Tibial artery (tissue), 4 donors: ENCODE results near the gene MYBPH.

Experiments used
- DNase-seq, 2 donors: peaks; one replicate each; pipeline ENCODE4 v3.0.0-alpha.2; 2019
- H3K27ac ChIP-seq, 2 donors: fragments of 200-600 bp; sonication (generic) in 1 of 2; 1 replicate in 1 of 2; 2 replicates in 1 of 2; pipeline ENCODE4 v1.5.1; 2018 to 2019; ENCODE audit warnings: mild to moderate bottlenecking in 1 of 2
- H3K27me3 ChIP-seq, 2 donors: fragments of 200-600 bp; sonication (generic) in 1 of 2; one replicate each; pipeline versions ENCODE4 v1.5.1 to v1.6.0; 2016 to 2019
- H3K36me3 ChIP-seq, 3 donors: fragments of 200-600 bp; sonication (generic) in 2 of 3; one replicate each; pipeline ENCODE4 v1.5.1; 2016 to 2019; ENCODE audit warnings: mild to moderate bottlenecking in 2 of 3
- H3K4me1 ChIP-seq, 4 donors: fragments of 200-600 bp; sonication (generic) in 2 of 4; 1 replicate in 3 of 4; 2 replicates in 1 of 4; pipeline ENCODE4 v1.5.1; 2016 to 2019
- H3K4me3 ChIP-seq, 2 donors: fragments of 200-600 bp; sonication (generic) in 1 of 2; 1 replicate in 1 of 2; 2 replicates in 1 of 2; pipeline ENCODE4 v1.5.1; 2018 to 2019; ENCODE audit warnings: mild to moderate bottlenecking in 2 of 2
- H3K9me3 ChIP-seq, 3 donors: fragments of 200-600 bp; sonication (generic) in 1 of 3; one replicate each; pipeline ENCODE4 v1.5.1; 2016 to 2019
- intact Hi-C: fragments of 100-400 bp; cut with DNase I; formaldehyde crosslinking; loops from one replicate; pipeline ENCODE4 v1.15.0; 2023; ENCODE audit warnings: low total_unique reads
- TF ChIP-seq, protein P1 (sequence below), 2 experiments: fragments of 200-600 bp in 1 of 2; fragments of 450-650 bp in 1 of 2; IDR thresholded peaks; one replicate each; pipeline ENCODE4 v1.5.1; 2017 to 2019; ENCODE audit warnings: antibody characterized with exemption in 2 of 2, mild to moderate bottlenecking in 1 of 2, moderate library complexity in 1 of 2

The MYBPH gene

DNA sequence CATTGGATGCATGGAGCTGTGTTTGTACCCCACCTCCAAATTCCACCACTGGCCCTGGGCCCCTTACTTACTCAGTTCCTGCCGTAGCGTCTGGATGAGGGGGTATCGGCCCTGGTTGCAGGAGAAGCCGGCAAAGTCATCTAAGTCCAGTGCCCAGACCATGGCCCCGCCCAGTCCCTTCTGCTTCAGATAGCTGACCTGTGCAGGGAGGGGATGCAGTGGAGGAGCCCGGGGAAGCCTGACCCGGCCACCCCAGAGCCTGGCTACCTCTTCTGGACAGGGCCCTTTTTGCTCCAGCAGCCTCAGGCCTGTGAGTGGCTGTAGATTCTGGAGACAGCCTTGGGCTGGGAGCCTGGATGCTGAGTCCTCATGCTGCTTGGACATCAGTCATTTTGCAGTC lies 42.0 kb upstream of the MYBPH start:
- H3K4me1 ChIP-seq, result no peaks in the 10 kb centered on the region
- H3K27ac ChIP-seq, result no peak overlapping the region
- peaks cover 0 to 19% of the 10 kb centered on the region in 2 donors for H3K27me3 ChIP-seq
- H3K9me3 ChIP-seq, result no peaks in the 10 kb centered on the region
- no peaks in the 10 kb centered on the region for H3K36me3 ChIP-seq
- intact Hi-C loops, result loop anchor here (2.0 to 5.0 kb wide), 2 partner anchors 100 to 177 kb away; no protein-coding TSS in a partner anchor
- H3K4me3 ChIP-seq, result no peak overlapping the region
- no peak for DNase-seq
- TF ChIP-seq, protein P1, sequence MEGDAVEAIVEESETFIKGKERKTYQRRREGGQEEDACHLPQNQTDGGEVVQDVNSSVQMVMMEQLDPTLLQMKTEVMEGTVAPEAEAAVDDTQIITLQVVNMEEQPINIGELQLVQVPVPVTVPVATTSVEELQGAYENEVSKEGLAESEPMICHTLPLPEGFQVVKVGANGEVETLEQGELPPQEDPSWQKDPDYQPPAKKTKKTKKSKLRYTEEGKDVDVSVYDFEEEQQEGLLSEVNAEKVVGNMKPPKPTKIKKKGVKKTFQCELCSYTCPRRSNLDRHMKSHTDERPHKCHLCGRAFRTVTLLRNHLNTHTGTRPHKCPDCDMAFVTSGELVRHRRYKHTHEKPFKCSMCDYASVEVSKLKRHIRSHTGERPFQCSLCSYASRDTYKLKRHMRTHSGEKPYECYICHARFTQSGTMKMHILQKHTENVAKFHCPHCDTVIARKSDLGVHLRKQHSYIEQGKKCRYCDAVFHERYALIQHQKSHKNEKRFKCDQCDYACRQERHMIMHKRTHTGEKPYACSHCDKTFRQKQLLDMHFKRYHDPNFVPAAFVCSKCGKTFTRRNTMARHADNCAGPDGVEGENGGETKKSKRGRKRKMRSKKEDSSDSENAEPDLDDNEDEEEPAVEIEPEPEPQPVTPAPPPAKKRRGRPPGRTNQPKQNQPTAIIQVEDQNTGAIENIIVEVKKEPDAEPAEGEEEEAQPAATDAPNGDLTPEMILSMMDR (IDR thresholded peaks at IDR 0.05), result no peak

DNA sequence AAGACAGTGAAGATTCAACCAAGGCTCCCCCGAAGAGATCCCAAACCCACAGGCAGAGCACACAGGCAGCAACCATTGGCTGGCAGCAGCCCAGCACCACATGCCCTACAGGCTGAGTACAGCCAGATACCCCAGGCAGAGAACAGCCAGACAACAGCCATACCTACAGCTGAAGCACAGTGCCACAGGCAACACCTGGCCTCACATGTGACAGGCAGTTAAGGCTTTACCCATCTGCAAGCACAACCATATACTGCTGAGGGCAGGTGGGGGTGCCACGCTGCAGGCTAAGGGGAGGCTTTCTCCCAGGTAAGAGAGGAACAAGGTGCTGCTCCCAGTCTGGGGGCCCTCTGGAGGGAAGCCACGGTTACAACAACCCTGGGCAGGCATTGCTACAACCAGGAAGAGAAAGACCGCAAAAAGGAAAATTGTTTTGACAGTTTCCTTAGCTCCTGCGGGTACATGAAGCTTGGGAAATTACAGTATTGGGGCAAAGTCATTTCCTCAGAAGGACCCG lies 41.6 kb upstream of the MYBPH start:
- DNase-seq, result no peak
- TF ChIP-seq, protein P1 (IDR thresholded peaks at IDR 0.05), result no peak
- Histone ChIP-seq H3K4me3 (no peak overlapping the region), H3K27ac (no peak overlapping the region), H3K36me3 (no peaks in the 10 kb centered on the region), H3K9me3 (no peaks in the 10 kb centered on the region), H3K4me1 (no peaks in the 10 kb centered on the region), H3K27me3 (peaks cover 0 to 21% of the 10 kb centered on the region in 2 donors)
- intact Hi-C loops, result loop anchor here (2.0 to 5.0 kb wide), 2 partner anchors 100 to 176 kb away; no protein-coding TSS in a partner anchor

DNA sequence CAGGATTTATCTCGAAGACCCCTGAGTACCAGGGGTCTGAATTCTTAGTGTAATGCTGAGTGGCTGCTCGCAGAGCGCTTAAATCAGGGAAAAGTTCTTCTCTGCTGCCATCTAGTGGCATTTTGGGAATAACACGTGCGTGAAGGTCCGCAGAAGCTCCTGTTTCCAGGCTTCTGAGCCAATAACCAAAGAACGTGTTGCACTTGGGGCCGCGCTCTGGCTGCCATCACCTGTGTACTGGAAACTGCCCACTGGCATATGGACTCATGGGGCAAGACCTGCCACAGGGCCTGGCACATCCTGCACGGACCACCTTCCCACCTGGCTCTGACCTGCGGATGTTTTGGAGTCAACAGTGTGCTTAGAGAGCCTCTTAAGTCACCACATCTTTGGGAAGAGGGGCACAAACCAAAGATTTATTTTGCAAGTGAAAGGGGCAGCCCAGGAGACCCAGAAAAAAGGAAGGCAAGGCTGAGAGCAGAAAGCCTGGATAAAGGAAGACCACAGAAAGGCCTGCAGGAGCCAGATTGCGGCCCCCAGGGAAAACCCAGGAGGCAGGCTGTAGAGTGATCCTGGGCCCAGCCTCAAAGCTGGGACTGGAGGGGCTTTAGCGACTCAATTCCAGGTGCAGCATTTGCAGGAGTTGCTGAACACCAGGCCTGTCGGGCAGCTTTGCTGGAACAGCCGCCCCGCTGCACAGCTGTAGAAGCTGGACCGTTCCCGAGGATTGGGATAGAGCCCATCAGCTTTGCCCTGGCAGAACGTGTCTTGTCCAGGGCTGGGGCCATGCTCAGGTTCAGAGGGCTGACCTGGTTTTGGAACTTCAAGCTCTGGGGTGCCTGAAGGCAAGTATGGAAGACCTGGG lies 40.9 kb upstream of the MYBPH start:
- Histone ChIP-seq H3K4me3 (no peak overlapping the region), H3K27me3 (peaks cover 0 to 25% of the 10 kb centered on the region in 2 donors), H3K27ac (no peak overlapping the region), H3K36me3 (no peaks in the 10 kb centered on the region), H3K9me3 (no peaks in the 10 kb centered on the region), H3K4me1 (no peaks in the 10 kb centered on the region)
- intact Hi-C loops, result loop anchor here (2.0 to 5.0 kb wide), 2 partner anchors 99 to 176 kb away; no protein-coding TSS in a partner anchor
- TF ChIP-seq, protein P1 (IDR thresholded peaks at IDR 0.05), result peak; percentile 74 to 86
- DNase-seq, result peak; percentile 43 to 69

DNA sequence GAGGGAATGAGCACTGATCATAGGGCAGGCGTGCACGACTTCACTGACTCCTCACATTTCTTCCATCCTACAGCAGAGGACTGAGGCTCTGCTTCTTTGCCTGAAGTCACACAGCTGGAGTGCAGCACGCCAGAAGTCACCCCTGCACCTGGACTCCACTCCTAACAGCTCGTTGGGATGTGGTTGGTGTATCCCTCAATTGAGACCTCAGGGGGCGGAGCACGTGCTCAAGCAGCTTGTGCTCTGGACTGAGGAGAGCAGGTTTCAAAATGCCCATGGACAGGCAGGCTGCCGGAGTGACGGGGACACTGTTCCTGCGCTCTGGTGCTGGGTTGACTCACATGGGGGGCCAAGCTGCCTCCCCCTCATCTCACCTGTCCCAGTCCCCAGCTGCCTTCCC lies 39.9 kb upstream of the MYBPH start:
- no peaks in the 10 kb centered on the region for H3K36me3 ChIP-seq
- H3K4me1 ChIP-seq, result no peaks in the 10 kb centered on the region
- peaks cover 0 to 25% of the 10 kb centered on the region in 2 donors for H3K27me3 ChIP-seq
- H3K4me3 ChIP-seq, result no peak overlapping the region
- TF ChIP-seq, protein P1 (IDR thresholded peaks at IDR 0.05), result no peak
- no peak for DNase-seq
- intact Hi-C loops, result loop anchor here (5.0 kb wide), 1 partner anchor 98 kb away; no protein-coding TSS in a partner anchor
- H3K9me3 ChIP-seq, result no peaks in the 10 kb centered on the region
- no peak overlapping the region for H3K27ac ChIP-seq

DNA sequence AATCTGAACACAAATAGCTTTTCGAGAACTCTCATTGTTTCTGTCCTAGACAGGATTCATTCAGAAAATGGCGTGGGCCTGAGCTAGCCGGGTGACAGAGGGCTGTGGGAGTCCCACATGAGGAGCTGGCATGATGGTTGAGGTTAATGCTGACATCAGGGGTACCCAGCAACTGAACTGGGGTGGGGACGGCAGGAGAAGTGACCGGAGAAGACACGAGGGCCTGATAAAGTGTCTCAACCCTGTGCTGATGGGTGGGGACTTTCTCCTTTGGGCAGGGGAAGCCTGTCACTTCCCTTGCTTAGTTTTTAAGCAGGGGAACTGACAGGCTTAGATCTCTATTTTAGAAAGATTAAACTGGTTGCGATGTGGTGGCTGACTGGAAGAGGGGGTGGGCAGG lies 39.2 kb upstream of the MYBPH start:
- H3K9me3 ChIP-seq, result no peaks in the 10 kb centered on the region
- peaks cover 0 to 25% of the 10 kb centered on the region in 2 donors for H3K27me3 ChIP-seq
- H3K4me3 ChIP-seq, result no peak overlapping the region
- no peak overlapping the region for H3K27ac ChIP-seq
- H3K4me1 ChIP-seq, result no peaks in the 10 kb centered on the region
- intact Hi-C loops, result loop anchor here (5.0 kb wide), 1 partner anchor 98 kb away; no protein-coding TSS in a partner anchor
- H3K36me3 ChIP-seq, result no peaks in the 10 kb centered on the region
- TF ChIP-seq, protein P1 (IDR thresholded peaks at IDR 0.05), result no peak
- DNase-seq, result no peak
